ENCODE data around the gene PDK2. TPM values are rescaled to one million over a fixed set of nuclear protein-coding genes. Genes with fewer than 3 reads are reported as not detected.
A peak's percentile ranks its signal among the peaks of the same experiment; 100 is the strongest.

The PDK2 gene
- total and polyA plus RNA-seq, 9 of the 15 experiments (the other 6 are each of a cell fraction or from before 2014, with no cell fraction given) = 0.03 to 2.5 (median 1.4) TPM

- TF ChIP-seq ZNF121 (CRISPR knock-in tag; conservative IDR thresholded peaks at IDR 0.05) = 0 out of 2 replicates have a peak, but pooled peaks have one; percentile 44
- no peak for TF ChIP-seq CHD1 (IDR thresholded peaks at IDR 0.05; ENCODE audit: low read length)
- TF ChIP-seq CTBP1 (IDR thresholded peaks at IDR 0.05; ENCODE audit: borderline replicate concordance) = peak; percentile 97
- no peak for TF ChIP-seq ATF1 (CRISPR knock-in tag; IDR thresholded peaks at IDR 0.05)
- TF ChIP-seq ATF1 (tag; IDR thresholded peaks at IDR 0.05) = peak; percentile 79
- 0 out of 2 replicates have a peak, but pooled peaks have one; percentile 7 for TF ChIP-seq NCOR1 (IDR thresholded peaks at IDR 0.05)
- TF ChIP-seq FOSL1 (tag; conservative IDR thresholded peaks at IDR 0.05) = 0 out of 2 replicates have a peak, but pooled peaks have one; percentile 13
- peak; percentile 91 for TF ChIP-seq SMC3 (conservative IDR thresholded peaks at IDR 0.05; ENCODE audit: insufficient read depth, low read depth, low read length)
- TF ChIP-seq, protein P1, sequence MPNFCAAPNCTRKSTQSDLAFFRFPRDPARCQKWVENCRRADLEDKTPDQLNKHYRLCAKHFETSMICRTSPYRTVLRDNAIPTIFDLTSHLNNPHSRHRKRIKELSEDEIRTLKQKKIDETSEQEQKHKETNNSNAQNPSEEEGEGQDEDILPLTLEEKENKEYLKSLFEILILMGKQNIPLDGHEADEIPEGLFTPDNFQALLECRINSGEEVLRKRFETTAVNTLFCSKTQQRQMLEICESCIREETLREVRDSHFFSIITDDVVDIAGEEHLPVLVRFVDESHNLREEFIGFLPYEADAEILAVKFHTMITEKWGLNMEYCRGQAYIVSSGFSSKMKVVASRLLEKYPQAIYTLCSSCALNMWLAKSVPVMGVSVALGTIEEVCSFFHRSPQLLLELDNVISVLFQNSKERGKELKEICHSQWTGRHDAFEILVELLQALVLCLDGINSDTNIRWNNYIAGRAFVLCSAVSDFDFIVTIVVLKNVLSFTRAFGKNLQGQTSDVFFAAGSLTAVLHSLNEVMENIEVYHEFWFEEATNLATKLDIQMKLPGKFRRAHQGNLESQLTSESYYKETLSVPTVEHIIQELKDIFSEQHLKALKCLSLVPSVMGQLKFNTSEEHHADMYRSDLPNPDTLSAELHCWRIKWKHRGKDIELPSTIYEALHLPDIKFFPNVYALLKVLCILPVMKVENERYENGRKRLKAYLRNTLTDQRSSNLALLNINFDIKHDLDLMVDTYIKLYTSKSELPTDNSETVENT (CRISPR knock-in tag; IDR thresholded peaks at IDR 0.05) = 0 out of 2 replicates have a peak, but pooled peaks have one; percentile 38
- peak; percentile 30; the same call in 1 of the 2 replicates for TF ChIP-seq ZNF263 (CRISPR knock-in tag; IDR thresholded peaks at IDR 0.05; ENCODE audit: borderline replicate concordance)
- 0 out of 2 replicates have a peak, but pooled peaks have one; percentile 39 for TF ChIP-seq ZNF24 (IDR thresholded peaks at IDR 0.05)
- no peak for TF ChIP-seq MYNN (IDR thresholded peaks at IDR 0.05)
- no peak for TF ChIP-seq MYNN (CRISPR knock-in tag; IDR thresholded peaks at IDR 0.05)
- 0 out of 2 replicates have a peak, but pooled peaks have one; percentile 15 for TF ChIP-seq SIN3B (IDR thresholded peaks at IDR 0.05; ENCODE audit: low read depth)
- TF ChIP-seq FOXM1 (IDR thresholded peaks at IDR 0.05; ENCODE audit: low read depth) = no peak
- TF ChIP-seq FOXM1 (CRISPR knock-in tag; IDR thresholded peaks at IDR 0.05; ENCODE audit: low read depth) = 0 out of 2 replicates have a peak, but pooled peaks have one; percentile 71
- no peak for TF ChIP-seq ZC3H11A (IDR thresholded peaks at IDR 0.05; ENCODE audit: low read depth, low read length)
- TF ChIP-seq ZNF217 (CRISPR knock-in tag; IDR thresholded peaks at IDR 0.05) = no peak
- TF ChIP-seq DEAF1 (CRISPR knock-in tag; IDR thresholded peaks at IDR 0.05) = peak; percentile 59
- no peak for TF ChIP-seq HSF4 (CRISPR knock-in tag; IDR thresholded peaks at IDR 0.05; ENCODE audit: borderline replicate concordance)
- 0 out of 2 replicates have a peak, but pooled peaks have one; percentile 66 for TF ChIP-seq HDAC8 (tag; IDR thresholded peaks at IDR 0.05)
- TF ChIP-seq FOXJ2 (tag; IDR thresholded peaks at IDR 0.05) = no peak
- no peak for TF ChIP-seq TEAD1 (CRISPR knock-in tag; IDR thresholded peaks at IDR 0.05)
- no peak for TF ChIP-seq BRD4 (IDR thresholded peaks at IDR 0.05)
- TF ChIP-seq RBM15 (IDR thresholded peaks at IDR 0.05; ENCODE audit: insufficient read depth, low read length) = no peak
- no peak for TF ChIP-seq NFIC (IDR thresholded peaks at IDR 0.05)
- TF ChIP-seq TEAD4 (IDR thresholded peaks at IDR 0.05; ENCODE audit: low read length) = no peak
- no peak for TF ChIP-seq TEAD4 (CRISPR knock-in tag; IDR thresholded peaks at IDR 0.05; ENCODE audit: borderline replicate concordance)
Observed at GRCh38 chr17:50161023-50161910, 66.1 kb downstream of the PDK2 start (continued).

Data from K562 (cell line).